Measurements from ENCODE around the gene PSMB10. TPM values are rescaled to one million over a fixed set of nuclear protein-coding genes. Genes with fewer than 3 reads are reported as not detected.

PSMB10 gene
- polyA plus RNA-seq, 1 experiment: 18.1 TPM

- no peak for DNase-seq (ENCODE audit: low read depth, low spot score)
- no peak for TF ChIP-seq CTCF (IDR thresholded peaks at IDR 0.05; ENCODE audit: low read depth, low read length)
- Histone ChIP-seq H3K27me3 (ENCODE audit: control insufficient read depth, insufficient read depth, low read length) (no peaks in the 10 kb centered on the region), H3K27ac (ENCODE audit: low read depth, low read length) (no peak overlapping the region), H3K4me3 (ENCODE audit: low read depth, low read length) (no peak overlapping the region), H3K9me3 (ENCODE audit: control insufficient read depth, insufficient read depth, low read length) (no peaks in the 10 kb centered on the region)
- ChIA-PET POLR2A (interaction anchor here (0.5 kb wide), 1 partner anchor 30 kb away, joined by 10 read pairs; no protein-coding TSS in a partner anchor), CTCF (no interaction called here)
Observed at GRCh38 chr16:67907397-67908180, 29.1 kb downstream of the PSMB10 start.

GRCh38 chr16:67902831-67903230 is 33.8 kb downstream of the PSMB10 start:
- no peak for TF ChIP-seq CTCF (IDR thresholded peaks at IDR 0.05; ENCODE audit: low read depth, low read length)
- no peaks in the 10 kb centered on the region for H3K27me3 ChIP-seq (ENCODE audit: control insufficient read depth, insufficient read depth, low read length)
- no peak overlapping the region for H3K4me3 ChIP-seq (ENCODE audit: low read depth, low read length)
- POLR2A ChIA-PET: no interaction called here
- no peak overlapping the region for H3K27ac ChIP-seq (ENCODE audit: low read depth, low read length)
- CTCF ChIA-PET: interaction anchor here (2.1 kb wide), 1 partner anchor 87 kb away, joined by 8 read pairs; no protein-coding TSS in a partner anchor
- no peaks in the 10 kb centered on the region for H3K9me3 ChIP-seq (ENCODE audit: control insufficient read depth, insufficient read depth, low read length)
- no peak for DNase-seq (ENCODE audit: low read depth, low spot score)

- ChIA-PET POLR2A (no interaction called here), CTCF (no interaction called here)
- H3K9me3 ChIP-seq (ENCODE audit: control insufficient read depth, insufficient read depth, low read length): no peaks in the 10 kb centered on the region
- H3K27ac ChIP-seq (ENCODE audit: low read depth, low read length): no peak overlapping the region
- no peaks in the 10 kb centered on the region for H3K27me3 ChIP-seq (ENCODE audit: control insufficient read depth, insufficient read depth, low read length)
- H3K4me3 ChIP-seq (ENCODE audit: low read depth, low read length): no peak overlapping the region
- TF ChIP-seq CTCF (IDR thresholded peaks at IDR 0.05; ENCODE audit: low read depth, low read length): no peak
- no peak for DNase-seq (ENCODE audit: low read depth, low spot score)
Observed at GRCh38 chr16:67901734-67902133, 34.9 kb downstream of the PSMB10 start.

GRCh38 chr16:67897231-67897630 is 39.4 kb downstream of the PSMB10 start:
- TF ChIP-seq CTCF (IDR thresholded peaks at IDR 0.05; ENCODE audit: low read depth, low read length): no peak
- POLR2A ChIA-PET: interaction anchor here (0.6 kb wide), 1 partner anchor 38 kb away, joined by 3 read pairs; no protein-coding TSS in a partner anchor
- CTCF ChIA-PET: interaction anchor here (3.1 kb wide), 1 partner anchor 13 kb away, joined by 12 read pairs; the partner anchor contains the start of gene NRN1L
- Histone ChIP-seq H3K27me3 (ENCODE audit: control insufficient read depth, insufficient read depth, low read length) (no peaks in the 10 kb centered on the region), H3K9me3 (ENCODE audit: control insufficient read depth, insufficient read depth, low read length) (no peaks in the 10 kb centered on the region), H3K27ac (ENCODE audit: low read depth, low read length) (no peak overlapping the region), H3K4me3 (ENCODE audit: low read depth, low read length) (no peak overlapping the region)
- no peak for DNase-seq (ENCODE audit: low read depth, low spot score)

- DNase-seq (ENCODE audit: low read depth, low spot score): no peak
- H3K9me3 ChIP-seq (ENCODE audit: control insufficient read depth, insufficient read depth, low read length): no peaks in the 10 kb centered on the region
- H3K27ac ChIP-seq (ENCODE audit: low read depth, low read length): peak overlapping the region; percentile 75
- ChIA-PET POLR2A (interaction anchor here (1.1 to 2.0 kb wide), 2 partner anchors 10 to 49 kb away, joined by 3 to 10 read pairs; partner anchors contain the start of gene NRN1L), CTCF (interaction anchor here (1.3 to 3.3 kb wide), 3 partner anchors 10 to 335 kb away, joined by 3 to 16 read pairs (median 3); partner anchors contain the start of gene NRN1L)
- peak overlapping the region; percentile 87 for H3K4me3 ChIP-seq (ENCODE audit: low read depth, low read length)
- no peak for TF ChIP-seq CTCF (IDR thresholded peaks at IDR 0.05; ENCODE audit: low read depth, low read length)
- no peaks in the 10 kb centered on the region for H3K27me3 ChIP-seq (ENCODE audit: control insufficient read depth, insufficient read depth, low read length)
Observed at GRCh38 chr16:67893743-67894399, 42.8 kb downstream of the PSMB10 start.
